ENCODE results near the gene NAV1.

The NAV1 gene

DNA sequence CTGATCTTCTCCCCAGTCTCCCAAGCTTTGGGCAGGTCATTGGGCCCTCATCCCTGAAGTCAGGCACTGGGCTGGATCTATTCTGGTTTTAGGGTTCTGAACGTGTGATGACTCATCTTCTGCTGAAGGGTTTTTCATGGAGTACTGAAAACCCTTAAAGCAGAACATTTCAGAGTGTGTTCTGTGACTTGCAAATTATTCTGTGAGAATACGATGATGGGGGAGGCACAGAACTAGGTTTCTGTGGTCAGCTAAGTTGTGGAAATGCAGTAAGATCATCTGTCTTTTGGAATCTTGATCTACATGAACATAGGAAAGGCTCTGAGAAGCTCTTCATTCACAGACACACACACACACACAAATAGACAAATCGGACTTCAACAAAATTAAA lies 46.2 kb downstream of the NAV1 start:
- H3K9ac ChIP-seq (ENCODE audit: low read length) = peak overlapping the region; percentile 73
- H3K4me1 ChIP-seq (ENCODE audit: control insufficient read depth, insufficient read depth, low read length) = peaks cover 47% of the 10 kb centered on the region
- H3K4me3 ChIP-seq (ENCODE audit: low read length) = no peak overlapping the region
- H3K9me3 ChIP-seq (ENCODE audit: control insufficient read depth, low read length) = no peaks in the 10 kb centered on the region
- H3K27me3 ChIP-seq (replicated peaks; ENCODE audit: control insufficient read depth, insufficient read depth, low read length) = no peaks in the 10 kb centered on the region
- H3K36me3 ChIP-seq (ENCODE audit: control insufficient read depth, insufficient read depth, low read length, severe bottlenecking) = peaks cover 10% of the 10 kb centered on the region
- peak; percentile 43 for DNase-seq (ENCODE audit: low read depth)

DNA sequence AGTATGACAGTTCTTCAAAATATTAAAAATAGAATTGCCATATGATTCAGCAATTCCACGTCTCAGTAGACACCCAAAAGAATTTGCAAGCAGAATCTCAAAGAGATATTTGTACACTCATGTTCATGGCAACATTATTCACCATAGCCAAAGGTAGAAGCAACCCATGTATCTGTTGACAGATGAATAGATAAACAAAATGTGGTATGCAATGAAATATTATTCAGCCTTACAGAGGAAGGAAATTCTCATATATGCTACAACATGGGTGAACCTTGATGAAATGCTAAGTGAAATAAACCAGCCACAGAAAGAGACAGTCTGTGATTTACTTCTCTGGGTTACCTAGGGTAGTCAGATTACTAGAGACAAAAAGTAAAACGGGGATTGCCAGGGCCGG lies 47.0 kb downstream of the NAV1 start:
- H3K9ac ChIP-seq (ENCODE audit: low read length) = peak overlapping the region; percentile 39
- peak; percentile 55 for DNase-seq (ENCODE audit: low read depth)
- no peaks in the 10 kb centered on the region for H3K27me3 ChIP-seq (replicated peaks; ENCODE audit: control insufficient read depth, insufficient read depth, low read length)
- H3K36me3 ChIP-seq (ENCODE audit: control insufficient read depth, insufficient read depth, low read length, severe bottlenecking) = peaks cover 17% of the 10 kb centered on the region
- no peak overlapping the region for H3K4me3 ChIP-seq (ENCODE audit: low read length)
- no peaks in the 10 kb centered on the region for H3K9me3 ChIP-seq (ENCODE audit: control insufficient read depth, low read length)
- H3K4me1 ChIP-seq (ENCODE audit: control insufficient read depth, insufficient read depth, low read length) = peaks cover 47% of the 10 kb centered on the region

DNA sequence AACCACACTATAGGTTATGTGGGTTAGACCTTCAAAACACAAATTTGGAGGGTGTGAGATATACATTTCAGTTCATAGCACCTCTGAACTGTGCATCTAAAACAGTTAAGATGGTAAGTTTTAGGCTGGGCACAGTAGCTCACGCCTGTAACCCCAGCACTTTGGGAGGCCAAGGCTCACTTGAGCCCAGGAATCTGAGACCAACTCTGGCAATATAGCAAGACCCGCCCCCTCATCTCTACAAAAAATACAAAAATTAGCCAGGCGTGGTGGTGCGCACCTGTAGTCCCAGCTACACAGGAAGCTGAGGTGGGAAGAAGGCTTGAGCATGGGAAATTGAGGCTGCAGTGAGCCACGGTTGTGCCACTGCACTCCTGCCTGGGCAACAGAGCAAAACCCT lies 47.9 kb downstream of the NAV1 start:
- Histone ChIP-seq H3K27me3 (replicated peaks; ENCODE audit: control insufficient read depth, insufficient read depth, low read length) (no peaks in the 10 kb centered on the region), H3K4me1 (ENCODE audit: control insufficient read depth, insufficient read depth, low read length) (peaks cover 47% of the 10 kb centered on the region), H3K4me3 (ENCODE audit: low read length) (no peak overlapping the region), H3K9me3 (ENCODE audit: control insufficient read depth, low read length) (no peaks in the 10 kb centered on the region), H3K36me3 (ENCODE audit: control insufficient read depth, insufficient read depth, low read length, severe bottlenecking) (peaks cover 25% of the 10 kb centered on the region), H3K9ac (ENCODE audit: low read length) (peak overlapping the region; percentile 39)
- DNase-seq (ENCODE audit: low read depth) = no peak

DNA sequence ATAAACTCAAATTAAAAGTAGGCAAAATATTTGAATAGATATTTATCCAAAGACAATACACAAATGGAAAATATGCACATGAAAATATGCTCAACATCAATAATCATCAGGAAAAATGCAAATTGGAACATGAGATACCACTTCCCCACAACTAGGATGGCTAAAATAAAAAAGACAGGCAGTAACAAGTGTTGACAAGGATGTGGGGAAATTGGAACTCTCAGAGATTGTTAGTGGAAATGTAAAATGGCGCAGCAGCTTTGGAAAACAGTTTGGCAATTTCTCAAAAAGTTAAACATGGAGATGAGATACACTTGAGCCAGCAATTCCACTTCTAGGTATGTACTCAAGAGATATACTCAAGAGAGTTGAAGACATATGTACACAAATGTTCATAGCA lies 48.8 kb downstream of the NAV1 start:
- Histone ChIP-seq H3K36me3 (ENCODE audit: control insufficient read depth, insufficient read depth, low read length, severe bottlenecking) (peaks cover 28% of the 10 kb centered on the region), H3K27me3 (replicated peaks; ENCODE audit: control insufficient read depth, insufficient read depth, low read length) (no peaks in the 10 kb centered on the region), H3K9me3 (ENCODE audit: control insufficient read depth, low read length) (no peaks in the 10 kb centered on the region), H3K4me1 (ENCODE audit: control insufficient read depth, insufficient read depth, low read length) (peaks cover 46% of the 10 kb centered on the region), H3K4me3 (ENCODE audit: low read length) (no peak overlapping the region), H3K9ac (ENCODE audit: low read length) (no peak overlapping the region)
- no peak for DNase-seq (ENCODE audit: low read depth)

Data from adipocyte (in vitro differentiated cells).